Prostate gland (tissue), 2 donors: ENCODE measurements around the gene ORC5. TPM values are rescaled to one million over a fixed set of nuclear protein-coding genes. Genes with fewer than 3 reads are reported as not detected.

Experiments
- DNase-seq: peaks from one replicate; pipeline ENCODE4 v3.0.0-alpha.2; 2019; ENCODE audit warnings: low spot score
- H3K27ac ChIP-seq, 2 donors: fragments of 200-600 bp; sonication (generic); 2 replicates each; pipeline ENCODE4 v1.5.1; 2017 to 2019
- H3K27me3 ChIP-seq: fragments of 200-600 bp; sonication (generic); replicated peaks from 2 replicates; pipeline ENCODE4 v1.5.1; 2019; ENCODE audit not compliant: insufficient read depth
- H3K36me3 ChIP-seq, 2 donors: fragments of 200-600 bp; sonication (generic); 1 replicate in 1 of 2; 2 replicates in 1 of 2; pipeline versions ENCODE4 v1.5.1 to v1.8.1; 2017 to 2019
- H3K4me1 ChIP-seq: fragments of 200-600 bp; sonication (generic); replicated peaks from 2 replicates; pipeline ENCODE4 v1.5.1; 2019
- H3K4me3 ChIP-seq, 2 donors: fragments of 200-600 bp; sonication (generic); 2 replicates each; pipeline ENCODE4 v1.5.1; 2017 to 2019
- H3K9me3 ChIP-seq: fragments of 200-600 bp; sonication (generic); 2 replicates; pipeline ENCODE4 v1.5.1; 2017
- CTCF ChIP-seq, 4 experiments: fragments of 200-600 bp in 2 of 4; fragments of 450-650 bp in 2 of 4; sonication (generic) in 2 of 4; IDR thresholded peaks; 1 replicate in 3 of 4; 2 replicates in 1 of 4; pipeline ENCODE4 v1.5.1; 2016 to 2019; ENCODE audit warnings: antibody characterized with exemption in 4 of 4, mild to moderate bottlenecking in 2 of 4, moderate library complexity in 2 of 4
- POLR2A ChIP-seq: fragments of 450-650 bp; IDR thresholded peaks from one replicate; pipeline ENCODE4 v1.6.1; 2016; ENCODE audit warnings: antibody characterized with exemption, mild to moderate bottlenecking
- POLR2AphosphoS5 ChIP-seq: sonication (generic); formaldehyde crosslinking; IDR thresholded peaks from one replicate; pipeline ENCODE4 v1.6.1; 2017; ENCODE audit warnings: antibody characterized with exemption
- WGBS: methylation state at CpG from one replicate; pipeline ENCODE4 v1.1.5; 2018; 5-methylcytosine and 5-hydroxymethylcytosine counted together
- intact Hi-C: fragments of 100-400 bp; cut with DNase I; formaldehyde crosslinking; loops from one replicate; pipeline ENCODE4 v1.14.2; 2022
- total RNA-seq, 2 donors: library from RNA; depleted of rRNA; stranded (reverse); fragments of >200 nt; gene quantifications; one replicate each; pipeline ENCODE4 v1.1.0, GENCODE V29; 2016

Gene ORC5
- total RNA-seq, 2 donors from 2014 or later, result 31.6 to 50.5 TPM

- H3K4me1 ChIP-seq, result peaks cover 4% of the 10 kb centered on the region
- no peak for DNase-seq
- H3K36me3 ChIP-seq, result no peaks in the 10 kb centered on the region
- no peak overlapping the region for H3K27ac ChIP-seq
- no peaks in the 10 kb centered on the region for H3K27me3 ChIP-seq
- intact Hi-C loops, result no loop called here
- no peak for TF ChIP-seq POLR2AphosphoS5
- no peak for TF ChIP-seq CTCF (IDR thresholded peaks at IDR 0.05)
- TF ChIP-seq POLR2A, result no peak
- WGBS, result 69% methylated on average over 4 of the region's 4 CpGs
- H3K4me3 ChIP-seq, result no peak overlapping the region
- no peaks in the 10 kb centered on the region for H3K9me3 ChIP-seq
Observed at GRCh38 chr7:104209063-104209462, 1.2 kb upstream of the ORC5 start.

- peaks cover 4% of the 10 kb centered on the region for H3K4me1 ChIP-seq
- WGBS, result 30% methylated on average over 7 of the region's 7 CpGs
- peak overlapping the region; percentile 61 to 62 for H3K4me3 ChIP-seq
- H3K9me3 ChIP-seq, result no peaks in the 10 kb centered on the region
- intact Hi-C loops, result no loop called here
- DNase-seq, result no peak
- peak overlapping the region; percentile 82 to 84 for H3K27ac ChIP-seq
- no peak for TF ChIP-seq POLR2A
- no peak for TF ChIP-seq POLR2AphosphoS5
- no peak for TF ChIP-seq CTCF (IDR thresholded peaks at IDR 0.05)
- H3K36me3 ChIP-seq, result peaks cover 0 to under 1% of the 10 kb centered on the region in 2 donors
- no peaks in the 10 kb centered on the region for H3K27me3 ChIP-seq
Observed at GRCh38 chr7:104208421-104208780, 588 bp upstream of the ORC5 start.

GRCh38 chr7:104207348-104207730, 474 bp downstream of the ORC5 start:
- peaks cover 0 to 8% of the 10 kb centered on the region in 2 donors for H3K36me3 ChIP-seq
- no peak for DNase-seq
- intact Hi-C loops, result no loop called here
- peak overlapping the region; percentile 82 to 84 for H3K27ac ChIP-seq
- H3K27me3 ChIP-seq, result no peaks in the 10 kb centered on the region
- TF ChIP-seq CTCF (IDR thresholded peaks at IDR 0.05) (no peak), POLR2AphosphoS5 (no peak), POLR2A (no peak)
- H3K4me1 ChIP-seq, result peaks cover 4% of the 10 kb centered on the region
- H3K4me3 ChIP-seq, result peak overlapping the region; percentile 61 to 62
- H3K9me3 ChIP-seq, result no peaks in the 10 kb centered on the region
- WGBS, result 0% methylated on average over 10 of the region's 10 CpGs

GRCh38 chr7:104206841-104207240, 972 bp downstream of the ORC5 start:
- TF ChIP-seq POLR2A (no peak), CTCF (IDR thresholded peaks at IDR 0.05) (no peak), POLR2AphosphoS5 (no peak)
- H3K9me3 ChIP-seq, result no peaks in the 10 kb centered on the region
- H3K36me3 ChIP-seq, result peaks cover 0 to 8% of the 10 kb centered on the region in 2 donors
- intact Hi-C loops, result no loop called here
- no peak for DNase-seq
- H3K4me3 ChIP-seq, result peak overlapping the region; percentile 61 to 62
- H3K4me1 ChIP-seq, result peaks cover 4% of the 10 kb centered on the region
- peak overlapping the region in 1 of 2 donors; percentile 82 for H3K27ac ChIP-seq
- WGBS, result 28% methylated on average over 6 of the region's 6 CpGs
- no peaks in the 10 kb centered on the region for H3K27me3 ChIP-seq

GRCh38 chr7:104198673-104199278, 9.0 kb downstream of the ORC5 start:
- 92% methylated on average over 6 of the region's 6 CpGs for whole genome bisulfite sequencing
- no peaks in the 10 kb centered on the region for H3K4me1 ChIP-seq
- H3K36me3 ChIP-seq, result peaks cover 0 to 8% of the 10 kb centered on the region in 2 donors
- no peaks in the 10 kb centered on the region for H3K9me3 ChIP-seq
- intact Hi-C loops, result no loop called here
- no peak overlapping the region for H3K27ac ChIP-seq
- no peak for DNase-seq
- no peak overlapping the region for H3K4me3 ChIP-seq
- no peaks in the 10 kb centered on the region for H3K27me3 ChIP-seq
- no peak for TF ChIP-seq CTCF (IDR thresholded peaks at IDR 0.05)
- TF ChIP-seq POLR2A, result no peak
- TF ChIP-seq POLR2AphosphoS5, result no peak
